HG02798 (cell line): ENCODE data around the gene BSG.
"Not testable (repeated sequence)": the region's sequence is repeated elsewhere in the genome, so short reads cannot be mapped to it uniquely, and the experiment has no call there.

Experiments
- ATAC-seq: cut with Tn5 transposase; IDR thresholded peaks from one replicate; pipeline ENCODE4 v1.9.1; 2021; ENCODE audit warnings: mild to moderate bottlenecking; ENCODE audit not compliant: unreplicated experiment, poor library complexity

Gene BSG

DNA sequence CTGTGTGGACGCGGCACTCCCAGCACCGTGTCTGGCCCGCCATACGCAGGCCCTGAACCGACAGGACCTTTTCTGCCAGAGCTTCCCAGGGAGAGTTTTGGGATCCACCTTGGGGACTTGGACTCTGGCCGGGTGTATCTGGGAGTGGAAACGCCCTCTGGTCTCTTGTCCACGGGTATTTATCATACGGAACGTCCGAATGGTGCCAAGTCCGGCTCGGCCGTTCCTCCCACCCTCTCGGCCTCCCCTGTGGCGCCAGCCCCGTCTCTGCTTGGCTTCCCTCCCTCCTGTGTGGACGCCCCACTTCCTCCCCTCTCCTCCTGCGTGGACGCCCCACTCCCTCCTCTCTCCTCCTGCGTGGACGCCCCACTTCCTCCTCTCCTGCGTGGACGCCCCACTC lies 29.4 kb downstream of the BSG start:
- ATAC-seq: no peak

DNA sequence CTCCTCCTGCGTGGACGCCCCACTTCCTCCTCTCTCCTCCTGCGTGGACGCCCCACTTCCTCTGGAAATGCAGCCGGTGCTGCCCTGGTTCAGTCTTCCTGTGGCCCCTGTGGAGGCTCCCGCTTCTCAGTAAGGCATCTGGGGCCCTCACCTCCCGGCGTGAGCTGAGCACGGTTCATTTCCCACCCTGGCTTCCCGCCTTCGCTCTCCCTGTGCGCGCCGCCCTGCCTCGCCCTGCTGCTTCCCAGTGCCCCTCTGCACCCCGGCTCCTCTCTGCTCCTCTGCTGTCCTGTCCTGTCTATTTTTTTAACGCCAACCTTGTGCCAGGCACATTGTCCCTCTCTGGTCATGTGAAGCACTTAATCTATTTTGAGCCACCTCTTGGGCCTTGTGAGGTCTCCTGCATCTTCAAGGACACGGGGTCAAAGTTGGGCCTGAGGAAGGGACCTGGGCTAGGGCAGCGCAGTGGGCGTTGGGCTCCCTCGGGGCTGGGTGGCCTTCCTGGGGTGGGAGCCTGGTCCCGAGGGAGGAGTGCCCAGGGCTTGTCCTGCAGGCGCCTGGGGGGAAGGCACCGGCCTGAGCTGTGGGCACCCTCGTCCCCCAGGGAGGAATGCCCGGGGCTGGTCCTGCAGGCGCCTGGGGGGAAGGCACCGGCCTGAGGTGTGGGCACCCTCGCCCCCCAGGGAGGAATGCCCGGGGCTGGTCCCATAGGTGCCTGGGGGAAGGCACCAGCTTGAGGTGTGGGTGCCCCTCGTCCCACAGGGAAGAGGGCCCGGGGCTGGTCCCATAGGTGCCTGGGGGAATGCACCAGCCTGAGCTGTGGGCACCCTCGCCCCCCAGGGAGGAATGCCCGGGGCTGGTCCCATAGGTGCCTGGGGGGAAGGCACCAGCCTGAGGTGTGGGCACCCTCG lies 30.2 kb downstream of the BSG start:
- ATAC-seq: no peak

DNA sequence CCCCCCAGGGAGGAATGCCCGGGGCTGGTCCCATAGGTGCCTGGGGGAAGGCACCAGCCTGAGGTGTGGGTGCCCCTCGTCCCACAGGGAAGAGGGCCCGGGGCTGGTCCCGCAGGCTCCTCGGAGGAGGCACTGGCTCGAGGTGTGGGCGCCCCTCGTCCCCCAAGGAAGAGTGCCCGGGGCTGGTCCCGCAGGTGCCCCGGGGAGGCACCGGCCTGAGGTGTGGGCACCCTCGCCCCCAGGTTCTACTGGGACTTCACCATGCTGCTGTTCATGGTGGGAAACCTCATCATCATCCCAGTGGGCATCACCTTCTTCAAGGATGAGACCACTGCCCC lies 30.9 kb downstream of the BSG start:
- ATAC-seq: not testable (repeated sequence)

- not testable (repeated sequence) for ATAC-seq
These were observed 31.4 kb downstream of the BSG start for GRCh38 chr19:603779-604178.

DNA sequence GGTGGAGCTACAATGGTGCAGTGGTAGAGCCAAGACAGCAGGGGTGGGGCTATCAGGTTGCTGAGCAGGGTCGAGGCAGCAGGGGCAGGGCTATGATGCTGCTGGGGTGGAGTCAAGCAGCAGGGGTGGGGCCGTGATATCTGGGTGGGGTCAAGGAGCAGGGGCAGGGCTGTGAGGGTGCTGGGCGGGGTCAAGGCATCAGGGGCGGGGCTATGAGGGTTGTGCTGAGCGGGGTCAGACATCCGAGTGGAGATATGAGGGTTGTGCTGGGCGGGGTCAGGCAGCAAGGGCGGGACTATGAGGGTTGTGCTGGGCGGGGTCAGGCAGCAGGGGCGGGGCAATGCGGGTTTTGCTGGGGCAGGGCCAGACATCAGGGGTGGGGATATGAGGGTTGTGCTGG lies 32.0 kb downstream of the BSG start:
- ATAC-seq: no peak

GRCh38 chr19:605061-605971 lies 32.9 kb downstream of the BSG start:
- not testable (repeated sequence) for ATAC-seq

DNA sequence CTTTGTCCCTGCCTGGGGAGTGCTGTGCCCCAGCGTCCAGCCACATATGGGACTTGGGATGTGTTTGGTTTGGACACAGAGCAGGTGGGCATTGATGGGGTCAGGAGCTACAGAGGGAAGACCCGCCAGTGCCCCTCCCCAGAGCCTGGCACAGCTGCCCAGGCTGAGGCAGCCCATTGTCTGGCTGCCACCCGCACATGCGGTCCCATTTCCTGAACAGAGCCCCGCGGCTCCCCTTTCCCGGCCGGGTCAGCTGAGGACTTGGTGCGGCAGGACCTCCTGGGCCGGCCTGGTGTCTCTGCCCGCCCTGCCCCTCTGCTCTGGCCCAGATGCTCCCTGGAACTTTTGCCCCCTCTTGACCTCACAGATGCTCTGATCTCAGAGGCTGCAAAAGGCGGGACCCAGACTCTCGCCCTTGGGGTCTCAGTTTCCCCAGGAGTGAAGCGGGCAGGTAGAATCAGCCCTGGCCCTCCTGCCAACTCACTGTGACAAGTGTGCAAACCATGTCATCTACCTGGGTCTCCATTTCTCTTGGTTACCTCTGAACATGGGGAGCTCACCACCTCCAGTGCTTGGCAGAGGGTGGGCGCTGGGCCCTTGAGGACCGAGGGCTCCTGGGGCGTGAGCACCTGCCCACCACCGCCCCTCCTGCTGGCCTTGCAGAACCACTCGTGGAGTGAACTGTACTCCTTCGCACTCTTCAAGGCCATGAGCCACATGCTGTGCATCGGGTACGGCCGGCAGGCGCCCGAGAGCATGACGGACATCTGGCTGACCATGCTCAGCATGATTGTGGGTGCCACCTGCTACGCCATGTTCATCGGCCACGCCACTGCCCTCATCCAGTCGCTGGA lies 35.1 kb downstream of the BSG start:
- no peak for ATAC-seq

DNA sequence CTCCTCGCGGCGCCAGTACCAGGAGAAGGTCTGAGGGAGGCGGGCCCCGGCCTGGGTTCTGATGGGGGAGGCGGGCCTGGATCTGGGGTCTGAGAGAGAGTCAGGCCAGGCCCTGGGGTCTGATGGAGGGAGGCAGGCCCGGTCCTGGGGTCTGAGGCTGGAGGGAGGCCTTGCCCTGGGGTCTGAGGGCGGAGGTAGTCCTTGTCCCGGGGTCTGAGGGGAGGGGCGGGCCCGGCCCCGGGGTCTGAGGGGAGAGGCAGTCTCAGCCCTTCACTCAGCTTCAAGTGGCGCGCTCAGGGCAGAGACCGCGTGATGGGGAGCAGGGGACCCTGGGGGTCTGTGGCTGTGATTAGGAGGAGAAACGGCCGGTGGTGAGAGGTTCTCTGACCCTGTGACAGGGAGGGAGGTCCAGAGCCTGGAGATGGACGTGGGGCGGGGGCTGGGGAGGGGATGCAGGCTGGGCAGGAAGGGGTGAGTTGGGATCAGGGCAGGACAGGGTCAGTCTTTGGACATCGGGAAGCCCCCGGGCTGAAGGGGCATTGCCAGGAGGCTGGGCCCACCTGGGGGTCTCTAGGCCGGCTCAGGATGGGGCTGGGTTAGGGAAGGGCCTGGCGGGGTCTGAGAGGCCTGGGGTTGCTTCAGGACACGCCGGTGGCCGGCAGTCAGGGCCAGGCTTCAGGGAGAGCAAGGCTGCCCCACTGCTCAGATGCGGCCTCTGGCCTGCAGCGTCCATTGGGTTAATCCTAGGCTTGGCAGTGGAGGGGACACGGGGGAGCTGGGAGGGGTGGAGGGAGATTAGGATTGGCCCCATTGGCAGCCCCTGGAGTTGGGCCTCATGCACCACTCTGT lies 36.0 kb downstream of the BSG start:
- no peak for ATAC-seq

- ATAC-seq: no peak
These were observed 36.6 kb downstream of the BSG start for GRCh38 chr19:609004-609346.

GRCh38 chr19:610071-610800 lies 37.8 kb downstream of the BSG start:
- no peak for ATAC-seq

DNA sequence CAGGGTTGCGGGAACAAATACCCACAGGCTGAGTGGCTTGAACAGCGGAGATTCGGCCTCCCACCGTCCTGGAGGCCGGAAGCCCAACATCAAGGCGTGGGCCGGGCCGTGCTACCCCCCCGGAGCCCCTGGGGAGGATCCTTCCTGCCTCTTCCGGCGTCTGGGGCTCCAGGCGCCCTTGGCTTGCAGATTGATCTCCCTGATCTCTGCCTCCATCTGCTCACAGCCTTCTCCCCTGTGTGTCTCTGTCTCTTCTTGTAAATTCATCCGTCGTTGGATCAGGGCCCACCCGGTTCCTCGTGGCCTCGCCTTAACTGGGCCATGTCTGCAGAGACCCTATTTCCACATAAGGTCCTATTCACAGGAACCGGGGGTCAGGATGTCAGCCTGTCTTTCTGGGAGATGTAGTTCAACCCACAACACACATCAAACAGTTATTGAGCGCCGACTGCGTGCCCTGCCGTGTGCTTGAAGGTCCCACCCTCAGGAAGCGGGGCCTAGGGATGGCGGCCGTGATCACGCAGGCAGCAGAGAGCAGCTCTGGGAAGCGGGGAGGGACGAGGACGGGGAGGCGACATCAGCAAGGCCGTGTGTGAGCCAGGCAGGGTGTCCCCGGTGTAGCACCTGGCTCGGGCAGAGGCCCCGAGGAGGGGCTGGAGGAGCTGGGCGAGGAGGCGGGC lies 38.5 kb downstream of the BSG start:
- no peak for ATAC-seq

GRCh38 chr19:611481-611868 lies 39.1 kb downstream of the BSG start:
- no peak for ATAC-seq

- ATAC-seq: no peak
These were observed 40.5 kb downstream of the BSG start for GRCh38 chr19:612941-613340.

- ATAC-seq: no peak
These were observed 41.6 kb downstream of the BSG start for GRCh38 chr19:613732-614567.

GRCh38 chr19:615619-616018 lies 43.2 kb downstream of the BSG start:
- no peak for ATAC-seq

GRCh38 chr19:616062-616700 lies 43.8 kb downstream of the BSG start:
- ATAC-seq: no peak
